GM19395 (cell line): ENCODE results near the gene RASSF1.

Source experiments
- ATAC-seq: cut with Tn5 transposase; IDR thresholded peaks from one replicate; pipeline ENCODE4 v1.9.1; 2021; ENCODE audit warnings: mild to moderate bottlenecking, moderate library complexity; ENCODE audit not compliant: unreplicated experiment

RASSF1 gene

DNA sequence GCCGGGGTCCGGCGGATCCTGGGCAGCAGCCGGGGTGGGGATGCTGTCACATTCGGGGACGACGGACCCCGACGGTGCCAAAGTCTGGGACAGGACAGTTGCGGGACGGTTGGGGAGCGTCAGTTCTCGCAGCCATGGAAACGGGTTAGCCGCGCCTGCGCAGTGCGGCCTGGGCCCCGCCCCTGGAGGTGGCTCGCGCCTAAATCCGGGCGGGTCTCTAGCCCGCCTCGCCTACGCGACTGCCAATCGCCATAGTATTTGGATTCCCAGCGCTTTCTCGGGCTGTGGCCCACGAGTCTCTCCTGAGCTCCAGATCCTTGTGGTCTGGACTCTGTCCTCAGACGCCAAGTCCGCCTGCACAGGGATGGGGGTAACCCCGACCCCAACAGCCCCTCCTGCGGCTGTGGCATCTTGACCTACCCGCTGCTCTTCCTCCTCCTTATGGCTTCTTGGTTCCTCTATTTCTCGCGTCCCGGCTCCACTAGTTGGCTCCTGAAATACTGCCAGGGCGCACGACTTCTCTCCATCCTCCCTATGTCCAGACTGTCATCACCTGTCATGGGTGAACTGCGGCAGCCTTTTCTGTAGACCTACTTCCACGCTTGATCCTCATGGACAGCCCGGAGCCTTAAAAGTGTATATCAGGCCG lies 5.1 kb upstream of the RASSF1 start, which contains the start of gene ZMYND10:
TSS of gene ZMYND10 (minus strand) at position 147 of the 649 bp plus-strand sequence. CDS start 153 bp downstream, outside the sequence.
- no peak for ATAC-seq

DNA sequence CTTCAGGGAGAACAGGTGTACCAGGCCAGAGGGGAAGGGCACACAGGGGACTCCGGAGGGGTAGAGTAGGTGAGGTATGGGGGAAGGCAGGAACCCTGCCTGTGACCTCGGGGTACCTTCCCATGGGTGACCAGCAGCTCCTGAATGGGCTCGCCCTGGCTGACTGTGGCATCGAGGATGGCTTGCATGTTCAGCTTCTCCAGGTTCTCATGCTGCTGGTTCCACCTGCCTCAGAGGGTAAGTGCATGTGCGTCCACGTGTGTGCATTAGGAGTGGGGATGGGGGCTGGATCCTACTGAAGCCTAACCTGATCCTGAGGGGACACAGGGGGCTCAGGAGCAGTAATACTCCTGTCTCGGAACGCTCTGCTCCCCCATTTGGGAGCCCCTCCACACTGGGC lies 4.4 kb upstream of the RASSF1 start:
- ATAC-seq: no peak

DNA sequence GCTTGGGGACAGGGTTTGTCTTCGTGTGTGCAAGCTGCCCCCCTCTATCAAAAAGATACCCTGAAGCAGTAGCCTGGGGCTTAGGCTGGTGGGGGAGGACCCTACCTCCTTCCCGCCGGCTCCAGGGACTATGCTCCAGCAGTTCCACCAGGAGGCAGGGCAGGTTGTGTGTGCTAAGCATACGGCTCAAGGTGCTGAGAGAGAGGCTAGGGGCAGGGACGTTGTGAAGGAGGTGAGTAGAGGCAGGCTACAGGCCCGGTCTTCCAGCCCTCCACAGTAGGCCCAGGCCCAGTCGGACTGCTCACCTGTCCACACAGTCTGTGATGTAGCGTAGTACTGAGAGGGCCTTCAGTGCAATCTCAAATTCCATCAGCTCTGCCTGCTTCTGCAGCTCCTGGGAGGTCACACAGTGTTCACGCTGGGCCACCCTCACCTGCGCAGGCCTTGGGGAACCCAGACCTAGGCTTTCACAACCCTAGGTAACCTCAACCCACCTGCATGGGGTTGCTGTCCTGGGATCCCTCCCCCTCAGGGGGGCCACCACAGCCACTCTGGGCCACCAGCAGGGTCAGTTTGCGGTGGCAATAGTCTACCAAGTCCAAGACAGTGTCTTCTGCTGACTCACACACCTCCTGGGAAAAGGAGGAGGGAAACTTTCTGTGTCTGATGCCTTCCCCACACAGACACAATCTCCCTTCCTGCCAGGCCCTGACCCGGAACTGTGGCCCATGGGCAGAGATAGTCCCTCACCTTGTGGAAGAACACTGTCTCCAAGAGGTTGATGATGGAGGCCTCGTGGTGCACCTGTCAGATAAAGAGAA lies 2.4 kb upstream of the RASSF1 start:
- ATAC-seq: no peak

DNA sequence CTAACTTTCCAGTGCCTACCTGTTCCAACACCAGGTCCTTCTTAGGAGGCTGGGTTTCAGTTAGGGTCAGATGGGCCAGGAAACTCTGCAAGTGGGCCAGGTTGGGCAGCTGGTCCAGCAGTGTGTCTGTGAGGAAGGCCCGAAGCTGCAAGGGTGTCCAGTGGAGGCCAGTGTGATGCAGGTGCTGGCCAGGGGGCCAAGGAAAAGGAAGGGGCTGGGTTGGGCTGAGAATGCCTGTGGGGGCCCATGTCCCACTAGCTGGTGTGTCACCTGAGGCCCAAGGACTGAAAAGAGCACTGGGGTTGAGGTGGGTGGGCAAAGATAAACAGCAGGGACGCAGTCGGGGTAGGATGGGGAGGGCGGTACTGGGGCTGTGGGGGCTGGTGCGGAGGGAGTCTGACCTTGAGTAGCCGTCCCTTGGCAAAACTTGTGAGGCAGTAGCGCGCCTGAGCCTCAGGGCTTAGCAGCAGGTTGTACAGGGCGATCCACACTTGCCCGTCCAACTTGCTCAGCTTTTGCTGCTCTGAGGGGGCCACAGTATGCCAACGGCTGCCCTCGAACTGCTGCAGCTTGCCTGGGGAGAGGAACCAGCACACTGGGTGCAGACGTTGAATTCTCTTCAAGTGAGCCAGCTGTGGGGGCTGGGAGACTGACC lies 1.5 kb upstream of the RASSF1 start:
- ATAC-seq: no peak

DNA sequence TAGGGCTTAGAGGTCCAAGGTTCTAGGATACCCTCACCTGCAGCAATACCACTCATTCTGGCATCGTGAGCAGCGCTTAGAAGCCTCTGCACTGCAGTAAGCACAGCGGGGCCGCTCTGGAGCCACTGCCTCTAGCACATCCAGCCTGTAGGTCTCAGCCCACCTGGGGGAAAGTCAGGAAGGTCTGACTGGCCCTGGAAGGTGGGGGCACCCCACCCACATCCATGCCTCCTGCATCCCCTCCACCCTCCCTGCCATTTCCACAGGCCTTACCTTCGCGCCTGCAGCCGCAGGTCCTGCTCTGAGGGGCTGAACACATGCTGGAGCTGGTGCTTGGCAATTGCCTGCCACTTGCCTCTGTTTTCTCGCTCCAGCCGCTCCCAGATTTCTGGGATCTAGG lies 901 bp upstream of the RASSF1 start:
- ATAC-seq: no peak

DNA sequence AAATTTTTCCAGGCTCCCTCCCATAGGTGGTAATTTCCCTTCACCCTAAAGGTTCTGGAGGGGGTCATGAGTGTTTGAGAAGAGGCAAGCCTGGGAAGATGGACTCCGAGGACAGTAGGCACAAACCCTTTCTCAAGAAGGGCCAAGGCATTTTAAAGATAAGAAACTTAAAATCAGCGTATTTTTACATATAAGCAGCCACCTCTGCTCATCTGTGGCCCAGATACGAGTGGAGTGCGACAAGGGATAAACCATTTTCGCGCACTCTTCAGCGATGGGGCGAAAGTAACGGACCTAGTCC lies 539 bp downstream of the RASSF1 start:
- ATAC-seq: no peak

DNA sequence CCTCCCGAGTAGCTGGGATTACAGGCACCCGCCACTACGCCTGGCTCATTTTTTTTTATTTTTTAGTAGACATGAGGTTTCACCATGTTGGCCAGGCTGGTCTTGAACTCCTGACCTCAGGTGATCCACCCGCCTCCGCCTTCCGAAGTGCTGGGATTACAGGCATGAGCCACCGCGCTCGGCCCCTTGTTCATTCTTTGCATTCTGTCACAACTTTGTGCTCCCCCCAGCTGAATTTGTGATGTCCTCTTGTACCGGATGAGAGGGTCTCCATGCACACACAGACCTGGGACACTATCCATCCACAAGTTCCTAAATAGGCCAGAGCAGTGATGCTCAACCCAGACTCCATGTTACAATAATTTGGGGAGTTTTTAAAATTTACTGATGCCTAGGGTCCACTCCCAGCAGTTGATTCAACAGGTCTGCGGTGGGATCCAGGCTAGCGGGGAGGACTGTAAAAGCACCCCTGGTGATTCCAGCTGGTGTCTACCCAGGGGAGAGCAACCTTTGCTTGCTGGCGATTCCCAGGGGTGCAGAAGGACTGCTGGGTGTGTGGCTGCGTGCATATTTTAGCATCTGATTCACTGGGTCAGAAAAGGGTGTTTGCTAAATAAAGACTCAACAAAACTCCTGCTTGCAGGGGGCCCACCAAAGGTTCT lies 1.0 kb downstream of the RASSF1 start:
- no peak for ATAC-seq

DNA sequence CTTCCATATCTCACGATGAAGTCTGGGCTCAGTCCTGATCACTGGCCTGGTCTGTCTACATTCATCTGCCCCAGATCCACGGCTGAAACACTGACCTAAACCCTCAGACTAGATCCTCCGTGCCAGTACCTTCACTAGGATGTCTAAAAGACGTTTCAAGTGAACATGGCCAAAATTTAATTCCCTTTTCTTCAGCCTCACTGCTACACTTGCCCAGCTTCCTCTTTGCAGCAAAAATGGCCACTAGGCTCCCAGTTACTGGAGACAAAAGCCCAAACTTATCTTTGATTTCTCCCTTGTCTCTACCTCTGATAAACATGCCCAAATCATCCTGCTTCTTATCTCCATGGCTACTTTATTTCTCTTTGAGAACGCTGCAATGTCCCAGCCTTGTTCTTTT lies 1.7 kb downstream of the RASSF1 start:
- ATAC-seq: no peak

DNA sequence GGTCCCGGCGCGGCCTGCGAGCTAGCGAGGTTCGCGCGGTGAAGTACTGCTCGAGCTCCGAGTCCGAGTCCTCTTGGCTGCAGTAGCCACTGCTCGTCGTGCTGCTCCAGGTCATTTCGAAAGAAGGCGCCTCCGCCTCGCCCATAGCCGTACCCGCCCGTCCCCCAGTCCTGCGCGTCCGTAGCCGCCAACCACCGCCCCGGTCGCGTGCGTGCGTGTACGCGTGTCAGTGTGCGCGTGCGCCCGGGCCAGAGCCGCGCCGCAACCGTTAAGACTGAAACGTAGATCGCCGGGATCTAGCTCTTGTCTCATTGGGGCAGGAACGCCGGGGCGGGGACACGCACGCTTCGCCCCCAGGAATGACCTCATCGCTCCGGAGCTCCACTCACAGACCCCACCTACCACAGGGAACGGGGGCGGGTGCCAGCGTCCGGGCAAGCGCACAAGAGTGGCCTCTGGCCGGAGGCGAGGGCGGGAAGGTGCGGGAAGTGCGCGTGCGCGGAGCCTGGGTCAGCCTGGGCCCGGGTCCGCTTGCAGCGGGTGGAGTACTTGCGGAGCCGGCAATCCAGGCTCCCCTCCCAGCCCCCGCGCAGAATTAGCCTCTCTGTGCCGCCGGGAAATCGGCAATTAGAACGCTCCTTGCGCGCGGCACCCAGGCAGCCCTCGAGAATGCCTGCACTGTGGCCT lies 3.3 kb downstream of the RASSF1 start:
- ATAC-seq: peak; percentile 76

DNA sequence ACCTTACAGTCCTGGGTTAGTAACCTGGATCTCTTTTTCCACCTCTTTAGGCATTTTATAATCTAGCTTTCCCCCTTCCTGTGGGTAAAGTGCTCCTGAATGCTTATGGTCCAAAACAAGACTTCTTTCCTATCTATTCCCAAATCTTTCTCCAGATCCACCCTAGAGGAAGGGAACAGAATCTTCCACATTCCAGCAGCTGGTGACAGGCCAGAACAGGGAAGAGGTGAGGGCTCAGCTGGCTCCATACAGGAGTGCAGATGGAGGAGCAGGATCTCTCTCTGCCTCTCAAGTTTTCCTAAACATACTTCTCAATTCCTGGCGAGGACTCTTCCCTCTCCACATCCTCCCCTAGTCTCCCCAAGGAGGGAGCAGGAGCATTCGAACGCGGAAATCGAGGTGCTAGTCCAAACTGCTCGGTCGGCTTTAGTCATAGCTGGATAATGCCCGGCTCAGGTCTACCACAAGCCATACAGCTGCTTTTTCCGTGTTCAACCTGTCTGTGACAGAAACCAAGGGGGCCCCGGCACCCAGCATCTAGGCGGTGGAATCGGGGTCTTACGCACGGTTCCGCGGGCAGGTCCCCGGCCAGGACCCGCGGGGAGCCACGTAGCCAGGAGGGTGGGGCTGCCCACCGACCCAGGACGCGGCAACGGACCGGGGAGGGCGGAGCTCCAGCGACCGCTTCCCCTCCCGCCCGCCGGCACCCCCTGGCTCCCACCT lies 4.0 kb downstream of the RASSF1 start:
- peak; percentile 34 for ATAC-seq

DNA sequence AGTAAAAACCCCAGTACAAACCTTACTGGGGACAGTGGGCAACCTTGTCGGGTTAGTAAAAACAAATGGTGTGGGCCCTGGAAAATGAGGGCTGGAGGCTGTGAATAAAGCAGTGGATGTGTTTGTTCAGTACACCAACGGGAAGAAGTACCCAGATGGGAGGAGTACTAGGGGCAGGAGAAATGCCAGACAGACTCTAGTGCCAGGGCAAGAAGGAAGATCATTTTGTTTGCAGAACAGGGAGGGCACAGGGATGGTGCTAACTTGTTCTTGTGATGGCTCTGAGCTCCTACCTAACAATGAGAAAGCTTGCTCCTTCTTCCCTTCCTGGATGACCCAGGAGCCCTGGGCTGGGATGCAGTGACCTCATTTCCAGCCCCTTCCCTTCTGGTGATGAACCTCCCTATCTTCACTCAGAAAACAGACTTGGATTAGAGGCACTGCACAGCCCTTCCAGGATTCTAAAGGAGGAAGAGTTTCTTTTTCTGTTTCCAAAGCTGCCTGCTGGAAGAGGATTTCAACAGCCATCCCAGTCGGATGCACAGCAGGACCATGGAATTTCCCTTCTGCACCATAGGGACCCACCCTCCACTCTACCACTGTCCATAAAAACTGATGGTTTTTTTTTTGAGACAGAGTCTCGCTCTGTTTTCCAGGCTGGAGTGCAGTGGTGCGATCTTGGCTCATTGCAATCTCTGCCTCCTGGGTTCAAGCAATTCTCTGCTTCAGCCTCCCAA lies 6.1 kb downstream of the RASSF1 start:
- ATAC-seq: no peak

DNA sequence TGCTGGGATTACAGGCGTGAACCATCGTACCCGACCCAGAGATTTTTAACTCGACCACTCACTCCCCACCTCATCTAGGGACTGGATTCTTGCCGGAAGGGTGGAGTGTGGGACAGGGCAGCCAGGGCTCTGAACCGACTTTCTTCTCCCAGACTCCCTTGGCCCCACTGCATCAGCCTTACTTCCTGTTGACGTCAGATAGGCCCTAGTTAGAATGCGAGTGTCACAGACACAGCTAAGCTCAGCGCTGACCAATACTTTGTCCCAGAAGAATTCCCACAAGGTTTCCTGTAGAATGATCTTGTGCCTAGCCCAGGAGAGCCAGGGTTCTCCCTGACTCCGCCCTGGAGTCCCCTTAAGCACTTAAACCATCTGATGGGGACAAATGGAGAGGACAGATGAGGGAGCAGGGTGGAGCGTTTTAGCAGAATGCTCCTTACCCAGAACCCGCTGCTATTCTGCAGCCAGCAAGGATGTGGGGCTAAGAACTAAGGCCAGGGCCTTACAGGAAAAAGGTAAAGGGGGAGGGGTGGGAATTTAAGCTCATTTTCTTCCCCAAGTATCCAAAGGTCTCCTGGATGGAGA lies 6.8 kb downstream of the RASSF1 start:
- no peak for ATAC-seq

DNA sequence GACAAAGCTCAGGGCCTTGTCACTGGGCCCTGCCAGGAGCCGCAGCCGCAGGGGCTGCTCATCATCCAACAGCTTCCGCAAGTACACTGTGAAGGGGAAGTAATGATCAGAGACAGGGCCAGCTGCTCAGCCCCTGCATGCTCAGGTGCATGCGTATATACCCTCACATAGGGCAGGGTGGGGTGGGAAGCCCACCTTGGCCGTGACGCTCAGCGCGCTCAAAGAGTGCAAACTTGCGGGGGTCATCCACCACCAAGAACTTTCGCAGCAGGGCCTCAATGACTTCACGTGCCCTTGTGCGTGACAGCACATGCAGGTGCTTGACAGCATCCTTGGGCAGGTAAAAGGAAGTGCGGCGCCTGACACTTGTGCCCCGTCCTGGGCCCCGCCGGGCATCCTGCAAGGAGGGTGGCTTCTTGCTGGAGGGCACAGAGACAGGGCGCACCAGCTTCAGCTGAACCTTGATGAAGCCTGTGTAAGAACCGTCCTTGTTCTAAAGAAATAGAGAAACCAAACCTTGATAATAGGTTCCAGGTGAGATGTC lies 9.2 kb downstream of the RASSF1 start:
- no peak for ATAC-seq

DNA sequence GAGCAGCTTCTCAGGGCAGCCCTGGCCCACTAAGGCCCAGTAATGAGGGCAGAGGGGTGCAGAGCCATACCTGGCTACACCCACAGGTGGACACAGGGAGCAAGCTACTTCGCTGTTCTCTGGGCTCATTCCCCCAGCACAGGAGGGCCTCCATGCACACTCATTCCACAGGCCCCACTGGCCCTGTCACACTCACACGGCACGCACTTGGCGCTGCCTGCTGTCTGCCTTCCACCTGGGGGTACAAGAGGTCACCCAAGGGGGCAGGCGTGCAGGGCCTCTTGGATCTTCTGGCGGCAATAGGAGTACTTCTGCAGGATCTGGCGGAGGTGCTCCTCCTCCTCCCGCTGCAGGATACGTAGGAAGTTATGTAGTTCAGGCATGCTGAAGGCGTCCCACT lies 10.3 kb downstream of the RASSF1 start:
- ATAC-seq: no peak

DNA sequence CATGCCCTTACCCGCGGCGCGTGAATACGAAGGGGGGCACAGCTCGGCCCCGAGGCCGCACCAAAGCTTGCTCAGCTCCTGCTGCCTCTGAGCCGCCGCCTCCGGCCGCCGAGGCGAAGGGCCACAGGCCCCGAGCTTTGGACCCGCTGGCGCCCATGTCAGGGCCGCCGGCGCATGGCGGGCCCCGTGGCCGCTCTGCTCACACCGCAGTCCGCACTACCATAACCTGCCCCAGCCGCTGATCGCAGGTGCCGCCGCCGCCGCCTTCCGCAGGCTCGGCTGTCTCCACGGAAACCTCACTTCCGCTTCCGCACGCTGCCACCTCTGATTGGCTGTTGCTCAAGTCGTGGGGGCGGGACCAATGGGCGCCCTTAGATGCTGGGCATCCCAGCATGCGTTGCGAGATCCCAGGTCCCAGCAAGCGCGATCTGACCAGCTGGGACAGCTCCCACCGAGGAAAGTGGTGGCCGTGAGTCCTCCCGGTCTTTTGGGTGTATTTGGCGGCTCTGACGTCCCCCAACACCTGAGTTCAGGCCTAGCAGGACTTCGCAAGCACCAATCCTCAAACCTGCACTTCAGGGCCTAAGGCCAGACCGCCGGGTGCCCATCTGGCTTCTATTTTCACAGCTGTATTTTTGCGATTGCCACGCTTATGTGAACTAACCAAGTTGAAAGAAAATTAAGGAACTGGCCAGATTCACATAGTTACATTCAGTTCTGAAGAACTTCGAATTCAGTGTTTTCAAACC lies 12.5 kb downstream of the RASSF1 start, which contains the start of gene TUSC2:
TSS of gene TUSC2 (minus strand) at position 281 of the 749 bp plus-strand sequence. CDS start at position 157, 124 bp downstream.
- ATAC-seq: peak; percentile 80

DNA sequence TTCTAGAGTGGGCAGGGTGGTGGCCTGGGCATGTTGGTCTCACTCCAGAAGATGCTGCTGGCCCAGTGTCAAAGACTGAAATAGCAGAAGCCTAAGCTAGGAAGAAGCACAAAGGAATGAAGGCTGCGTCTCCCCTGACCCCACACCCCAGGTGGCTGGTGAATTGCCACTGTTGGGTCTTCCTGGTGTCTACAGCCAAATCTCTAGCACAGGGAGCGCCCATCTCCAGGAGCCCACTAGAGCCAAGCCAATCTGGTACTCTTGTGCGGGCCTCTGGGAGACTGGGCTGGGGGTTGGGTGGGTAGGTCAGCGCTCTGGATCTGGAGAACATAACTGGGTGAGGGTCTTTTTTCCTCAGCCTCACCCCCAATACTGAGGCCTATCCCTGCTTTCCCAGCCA lies 13.5 kb downstream of the RASSF1 start:
- ATAC-seq: no peak

DNA sequence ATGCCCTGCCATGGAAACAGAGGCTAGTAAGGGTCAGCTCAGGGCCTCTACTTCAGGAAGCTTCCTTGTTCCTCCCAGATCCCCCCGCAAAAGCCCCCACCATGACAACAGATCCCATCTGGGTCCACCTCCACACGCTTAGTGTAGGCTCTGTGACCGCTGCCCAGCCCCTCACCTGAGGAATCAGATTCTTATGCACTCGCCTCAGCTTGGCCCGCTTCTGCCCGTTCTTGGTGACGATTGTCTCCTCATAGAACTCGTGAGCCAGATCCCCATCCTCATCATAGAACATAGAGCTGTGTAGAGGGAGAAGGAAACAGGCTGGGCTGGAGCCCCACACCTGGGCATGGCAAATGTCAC lies 14.5 kb downstream of the RASSF1 start:
- ATAC-seq: no peak

DNA sequence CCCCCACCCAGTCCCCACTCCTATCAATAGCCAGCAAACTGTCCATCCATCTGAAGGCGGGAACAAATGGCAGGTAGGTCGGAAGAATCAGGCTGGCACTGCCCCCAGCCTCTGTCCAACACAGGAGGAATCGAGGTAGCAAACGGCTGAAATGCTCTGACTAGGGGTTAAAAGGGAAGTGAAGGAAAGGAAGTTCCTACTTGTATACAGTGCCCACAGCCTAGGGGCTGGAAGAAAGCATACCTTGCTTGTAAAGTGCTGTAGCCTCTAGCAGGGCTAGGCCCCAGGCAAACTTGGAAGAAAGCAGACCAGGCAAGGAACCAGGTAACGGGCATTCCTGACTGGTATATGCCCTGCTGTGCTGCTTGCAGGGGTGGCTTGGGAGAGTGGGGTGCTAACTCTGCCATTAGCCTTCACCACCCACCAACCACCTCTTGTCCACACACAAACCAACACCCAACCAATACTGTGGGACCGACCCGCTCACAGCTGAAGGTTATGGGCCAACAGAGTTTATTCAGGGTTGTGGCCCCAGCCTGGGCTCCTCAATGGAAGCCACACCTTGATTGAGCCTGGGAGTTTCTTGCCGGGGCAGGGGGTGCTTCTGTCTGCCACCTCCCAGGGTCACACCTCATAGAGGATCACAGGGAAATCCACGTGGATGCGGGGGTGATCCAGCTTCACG lies 15.0 kb downstream of the RASSF1 start:
- no peak for ATAC-seq
